Measurements from ENCODE around the gene HSPA4.
"Not testable (repeated sequence)": the region's sequence is repeated elsewhere in the genome, so short reads cannot be mapped to it uniquely, and the experiment has no call there.

GRCh38 chr5:133019471-133019870, 32.3 kb upstream of the HSPA4 start:
- TF ChIP-seq CTCF (IDR thresholded peaks at IDR 0.05); POLR2A (IDR thresholded peaks at IDR 0.05); POLR2AphosphoS5 (IDR thresholded peaks at IDR 0.05; ENCODE audit: insufficient read depth in 1 of 2, low read depth in 1 of 2): not testable (repeated sequence)

All from vagina (tissue), 2 donors.